Stimulated activated CD4-positive, alpha-beta T cell treated with anti-CD3 and anti-CD28 coated beads, Interleukin-2, amount 100 ng/mL, for 4 hours (primary cell): ENCODE results near the gene DCP2.

Experiments
- DNase-seq: peaks from one replicate; pipeline ENCODE4 v3.0.0-alpha.2; 2020; ENCODE audit warnings: low read depth

DCP2 gene

DNA sequence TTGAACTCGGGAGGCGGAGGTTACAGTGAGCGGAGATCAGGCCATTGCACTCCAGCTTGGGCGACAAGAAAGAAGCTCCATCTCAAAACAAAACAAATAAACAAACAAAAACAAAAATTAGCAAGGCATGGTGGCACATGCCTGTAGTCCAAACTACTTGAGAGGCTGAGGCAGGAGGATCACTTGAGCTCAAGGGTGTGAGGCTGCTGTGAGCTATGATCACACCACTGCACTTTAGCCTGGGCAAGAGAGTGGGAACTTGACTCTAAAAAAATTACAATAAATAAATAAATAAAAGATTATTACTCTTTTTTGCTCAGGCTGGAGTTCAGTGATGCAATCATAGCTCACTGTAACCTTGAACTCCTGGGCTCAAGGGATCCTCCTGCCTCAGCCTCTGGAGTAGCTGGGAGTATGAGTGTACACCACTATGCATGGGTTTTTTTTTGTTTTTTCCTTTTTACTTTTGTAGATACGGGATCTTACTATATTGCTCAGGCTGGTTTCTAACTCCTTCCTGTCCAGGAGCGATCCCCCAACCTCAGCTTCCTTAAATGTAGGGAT is 9.0 kb upstream of the DCP2 start:
- no peak for DNase-seq

DNA sequence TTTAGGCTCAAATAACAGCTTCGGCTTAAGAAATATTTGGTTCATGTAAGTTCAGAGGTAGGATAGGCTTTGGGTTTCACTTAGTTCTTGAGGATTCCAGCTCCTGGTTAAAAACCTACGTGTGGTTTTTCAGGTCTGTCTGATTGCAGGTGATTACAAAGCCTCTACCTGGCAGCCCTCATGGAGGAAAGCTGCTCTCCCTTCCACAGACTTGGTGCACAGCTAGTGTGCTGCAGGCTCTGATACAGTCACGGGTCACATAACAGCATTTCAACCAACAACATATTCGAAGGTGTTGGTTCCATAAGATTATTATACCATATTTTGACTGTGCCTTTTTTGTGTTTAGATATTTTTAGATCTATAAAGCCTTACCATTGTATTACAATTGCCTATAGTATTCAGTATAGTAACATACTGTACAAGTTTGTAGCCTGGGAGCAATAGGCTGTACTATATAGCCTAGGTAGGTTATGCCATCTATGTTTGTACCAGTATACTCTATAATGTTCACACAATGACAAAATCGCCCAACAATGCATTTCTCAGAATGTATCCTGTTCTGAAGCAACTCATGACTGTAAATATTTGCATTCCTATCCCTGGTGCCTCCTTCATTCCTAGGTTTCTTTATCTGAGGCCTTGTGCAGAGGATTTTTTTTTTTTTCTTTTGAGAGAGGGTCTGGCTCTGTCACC is 8.0 kb upstream of the DCP2 start:
- DNase-seq = no peak

- no peak for DNase-seq
Observed at GRCh38 chr5:112971276-112971675, 5.3 kb upstream of the DCP2 start.

DNA sequence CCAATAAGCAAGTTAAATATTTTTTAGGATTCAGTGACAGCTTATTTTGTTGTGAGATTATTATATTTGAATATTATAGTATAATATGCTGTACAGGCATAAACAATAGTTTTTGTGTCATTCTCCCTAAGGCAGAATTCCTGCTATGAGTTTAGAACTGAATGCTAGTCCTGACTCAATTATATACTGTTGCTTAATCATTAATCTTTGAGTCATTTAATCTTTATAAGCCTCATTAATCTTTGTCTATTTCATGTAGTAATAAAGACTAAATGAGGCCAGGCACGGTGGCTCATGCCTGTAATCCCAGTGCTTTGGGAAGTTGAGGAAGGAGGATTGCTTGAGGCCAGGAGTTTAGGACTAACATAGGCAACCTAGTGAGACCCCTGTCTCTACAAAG is 3.6 kb upstream of the DCP2 start:
- DNase-seq = no peak

DNA sequence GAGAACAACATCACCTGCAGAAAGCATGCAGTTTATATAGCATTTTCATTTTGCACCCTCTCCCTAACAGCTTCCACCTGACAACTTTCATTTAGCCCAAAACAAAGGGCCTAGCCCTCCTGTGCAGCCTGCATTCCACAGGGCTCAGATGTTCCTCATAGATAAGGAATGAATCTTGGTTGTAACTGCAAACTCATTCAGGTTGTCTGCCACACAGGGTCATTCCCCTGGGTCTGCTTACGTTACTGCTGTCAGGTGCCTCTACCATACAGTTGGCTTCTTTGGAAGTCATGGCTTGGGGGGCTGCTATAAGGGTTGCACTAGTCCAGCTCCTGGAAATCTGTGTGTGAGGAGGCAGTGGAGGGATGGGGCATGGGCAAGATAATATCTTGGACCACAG is 2.7 kb upstream of the DCP2 start:
- no peak for DNase-seq

- DNase-seq = no peak
Observed at GRCh38 chr5:112974901-112975300, 1.7 kb upstream of the DCP2 start.

GRCh38 chr5:112975721-112976431 is 722 bp upstream of the DCP2 start:
- DNase-seq = no peak

DNA sequence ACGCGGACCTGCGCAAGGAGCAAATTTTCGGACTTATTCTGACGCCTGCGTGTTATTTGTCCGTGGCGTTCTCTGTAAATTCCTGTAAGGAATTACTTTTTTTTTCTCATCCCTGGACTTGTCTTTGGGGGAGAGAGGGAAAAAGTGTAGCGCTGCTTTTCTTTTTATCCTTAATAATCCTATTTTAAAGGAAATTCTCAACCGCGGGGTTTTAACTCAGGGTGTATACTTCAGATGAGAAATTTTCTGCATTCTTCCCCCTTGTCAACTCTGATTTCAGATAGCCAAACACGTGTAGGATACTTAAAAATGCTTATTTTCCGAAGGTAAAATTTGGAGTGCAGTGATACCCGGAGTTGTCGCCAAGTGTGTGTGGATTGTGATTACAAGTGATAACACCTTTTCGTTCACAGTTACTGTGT is 853 bp downstream of the DCP2 start:
- no peak for DNase-seq

DNA sequence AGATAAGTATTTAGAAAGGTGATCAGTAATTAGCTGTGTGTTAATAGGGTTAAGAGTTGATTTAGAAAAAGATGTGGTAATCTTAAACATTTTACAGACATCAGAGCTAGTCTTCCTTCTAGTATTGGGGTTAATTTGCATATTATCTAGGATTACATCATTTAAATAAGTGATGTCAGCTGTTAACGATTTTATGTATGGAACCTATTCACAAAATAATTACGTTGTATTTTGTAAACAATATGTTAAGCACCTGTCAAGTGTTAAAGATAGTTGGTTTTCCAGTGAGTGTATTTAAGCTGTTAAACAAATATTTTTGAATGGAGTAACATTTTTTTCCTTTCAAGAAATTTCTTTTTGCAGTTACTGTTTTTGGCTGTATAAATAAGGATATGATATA is 2.2 kb downstream of the DCP2 start:
- DNase-seq = no peak

- no peak for DNase-seq
Observed at GRCh38 chr5:112979723-112980122, 3.1 kb downstream of the DCP2 start.

GRCh38 chr5:112983363-112983762 is 6.8 kb downstream of the DCP2 start:
- no peak for DNase-seq

GRCh38 chr5:112986224-112986623 is 9.6 kb downstream of the DCP2 start:
- DNase-seq = no peak

- peak; percentile 66 for DNase-seq
Observed at GRCh38 chr5:112995764-112996618, 19.4 kb downstream of the DCP2 start.

DNA sequence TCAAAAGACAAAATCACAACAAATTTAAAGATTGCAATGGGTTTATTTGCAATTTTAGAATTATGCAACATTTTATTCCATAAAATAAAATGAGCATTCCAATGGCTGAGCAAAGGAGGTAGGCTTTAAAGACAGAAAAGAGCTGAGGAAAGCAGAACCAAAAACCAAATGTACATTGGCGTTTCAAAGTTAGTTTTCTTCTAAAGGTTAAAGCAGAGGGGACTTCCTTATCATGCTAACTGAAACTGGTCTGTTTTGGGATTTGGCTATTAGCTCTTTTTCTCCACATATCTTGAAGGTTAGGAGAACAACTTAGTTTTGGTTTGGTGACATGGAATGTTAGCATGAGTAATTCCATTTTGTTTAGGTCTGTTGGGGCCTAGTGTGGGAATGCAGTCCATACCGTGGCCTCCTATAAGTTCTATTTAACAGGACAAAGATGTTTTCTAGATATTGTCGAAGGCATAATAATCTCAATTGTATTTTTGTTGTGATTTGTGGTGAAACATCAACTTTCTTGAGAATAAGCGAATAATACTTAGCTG is 20.3 kb downstream of the DCP2 start:
- DNase-seq = no peak

DNA sequence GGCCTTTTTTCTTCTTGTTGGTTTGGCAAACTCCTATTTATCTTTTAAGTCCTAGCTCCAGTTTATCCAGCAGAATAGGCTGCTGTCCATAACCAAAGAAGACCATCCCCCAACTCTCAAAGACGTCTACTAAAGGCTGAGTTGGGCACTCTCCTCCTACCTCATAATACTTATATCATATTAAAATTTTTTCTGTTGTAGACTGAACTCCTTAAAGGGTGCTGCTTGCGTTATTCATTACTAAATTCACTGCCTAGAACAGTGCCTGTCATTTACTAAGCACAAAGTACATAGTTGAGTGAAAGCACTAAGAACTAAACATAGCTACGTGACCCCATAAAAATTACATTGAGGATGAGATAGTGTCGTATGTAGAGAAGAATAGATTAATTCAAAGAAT is 21.7 kb downstream of the DCP2 start:
- no peak for DNase-seq

GRCh38 chr5:113000466-113000865 is 23.9 kb downstream of the DCP2 start:
- DNase-seq = no peak

DNA sequence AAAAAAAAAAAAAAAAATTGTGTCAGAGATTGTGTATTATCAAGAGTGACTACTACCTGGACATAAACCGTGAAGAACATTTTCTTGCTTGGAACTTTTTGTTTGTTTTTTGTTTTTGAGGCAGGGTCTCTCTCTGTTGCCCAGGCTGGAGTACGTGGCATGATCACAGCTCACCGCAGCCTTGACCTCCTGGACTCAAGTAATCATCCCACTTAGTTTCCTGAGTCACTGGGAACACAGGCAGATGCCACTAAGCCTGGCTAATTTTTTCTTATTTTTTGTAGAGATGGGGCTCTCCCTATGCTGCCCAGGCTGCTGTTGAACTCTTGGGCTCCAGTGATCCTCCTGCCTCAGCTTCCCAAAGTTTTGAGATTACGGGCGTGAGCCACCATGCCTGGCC is 25.8 kb downstream of the DCP2 start:
- DNase-seq = no peak

GRCh38 chr5:113003763-113004162 is 27.2 kb downstream of the DCP2 start:
- no peak for DNase-seq

DNA sequence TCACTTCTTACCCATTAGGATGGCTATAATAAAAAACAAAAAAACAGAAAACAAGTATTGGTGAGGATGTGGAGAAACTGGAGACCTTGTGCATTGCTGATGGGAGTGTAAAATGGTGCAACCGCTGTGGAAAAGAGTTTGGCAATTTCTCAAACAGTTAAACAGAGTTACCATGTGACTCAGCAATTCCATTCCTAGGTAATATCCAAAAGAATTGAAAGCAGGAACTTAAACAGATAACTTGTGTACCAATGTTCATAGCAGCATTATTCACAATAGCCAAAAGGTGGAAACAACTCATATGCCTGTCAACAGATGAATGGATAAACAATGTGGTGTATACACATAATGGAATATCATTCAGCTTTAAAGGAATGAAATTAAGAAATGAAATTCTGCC is 28.9 kb downstream of the DCP2 start:
- DNase-seq = no peak

DNA sequence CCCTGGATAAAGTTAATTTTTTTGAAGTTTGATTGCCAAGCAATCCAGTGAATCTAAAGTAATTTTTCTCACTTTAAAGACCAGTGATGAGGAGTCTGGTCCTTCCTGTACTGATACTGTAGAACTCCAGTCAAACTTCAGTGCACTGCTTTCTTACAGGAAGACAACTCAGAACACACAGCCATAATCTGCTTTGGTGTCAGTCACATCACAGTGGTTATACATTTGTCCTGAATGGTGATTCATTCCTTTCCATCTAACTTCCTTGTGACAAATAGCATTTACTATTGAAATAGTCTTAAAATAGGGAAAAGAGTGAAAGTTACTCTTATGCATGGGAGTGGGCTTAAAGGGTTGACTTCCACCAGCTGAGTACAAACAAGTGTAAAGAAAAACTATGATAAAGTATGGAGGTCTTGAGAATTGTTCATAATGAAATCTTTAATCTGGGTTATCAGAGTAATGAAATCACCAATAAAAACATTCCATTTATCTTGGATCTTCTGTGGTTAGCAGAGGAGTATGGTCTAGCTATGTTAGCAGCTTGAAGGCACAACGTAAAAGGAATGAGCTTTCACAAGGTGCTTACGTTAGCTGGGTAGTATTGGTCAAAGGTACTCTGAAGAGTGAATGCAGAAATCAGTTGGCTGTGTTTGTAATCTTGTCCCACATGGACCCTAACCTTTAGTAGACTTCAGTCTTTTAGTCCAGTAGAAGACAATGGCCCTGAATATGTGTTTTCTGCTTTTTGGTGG is 41.5 kb downstream of the DCP2 start:
- no peak for DNase-seq

DNA sequence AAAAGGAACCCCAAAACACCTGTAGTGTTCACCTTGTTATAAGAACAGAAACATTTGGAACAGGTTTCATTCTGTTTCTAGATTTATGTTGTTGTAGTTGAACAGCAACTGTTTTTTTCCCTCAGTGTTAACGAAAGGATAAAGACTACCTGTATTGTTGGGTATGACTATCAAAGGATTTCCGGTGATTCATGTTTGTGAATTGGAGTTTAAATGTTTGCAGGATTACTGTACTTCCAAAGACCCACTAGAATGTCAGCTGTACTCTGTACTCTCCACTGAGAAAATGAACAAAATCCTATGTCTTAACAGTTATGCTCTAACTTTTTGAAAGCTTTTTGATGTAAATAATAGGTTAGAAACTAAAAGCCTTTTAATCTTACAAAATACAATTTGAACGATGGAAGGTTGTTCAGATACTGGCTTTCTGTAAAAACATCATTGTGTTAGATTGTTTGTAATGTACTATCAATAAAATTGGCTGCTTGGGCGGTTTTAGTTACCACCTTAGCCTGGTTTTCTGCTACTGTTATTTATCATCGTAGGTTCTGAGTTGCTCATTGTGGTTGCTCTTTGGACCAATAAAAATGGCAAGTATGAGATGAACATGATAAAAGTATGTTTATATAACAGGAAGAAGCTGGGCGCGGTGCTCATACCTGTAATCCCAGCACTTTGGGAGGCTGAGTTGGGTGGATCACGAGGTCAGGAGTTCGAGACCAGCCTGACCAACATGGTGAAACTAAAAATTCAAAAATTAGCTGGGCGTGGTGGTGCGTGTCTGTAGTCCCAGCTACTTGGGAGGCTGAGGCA is 44.1 kb downstream of the DCP2 start:
- DNase-seq = no peak
